ENCODE results near the gene RIC3. TPM values are rescaled to one million over a fixed set of nuclear protein-coding genes. Genes with fewer than 3 reads are reported as not detected.
A peak's percentile ranks its signal among the peaks of the same experiment; 100 is the strongest.

Gene RIC3
- total and polyA plus RNA-seq, 2 of the 8 experiments (the other 6 are each of a cell fraction or from before 2014, with no cell fraction given) = 6.4 to 15.5 TPM

DNA sequence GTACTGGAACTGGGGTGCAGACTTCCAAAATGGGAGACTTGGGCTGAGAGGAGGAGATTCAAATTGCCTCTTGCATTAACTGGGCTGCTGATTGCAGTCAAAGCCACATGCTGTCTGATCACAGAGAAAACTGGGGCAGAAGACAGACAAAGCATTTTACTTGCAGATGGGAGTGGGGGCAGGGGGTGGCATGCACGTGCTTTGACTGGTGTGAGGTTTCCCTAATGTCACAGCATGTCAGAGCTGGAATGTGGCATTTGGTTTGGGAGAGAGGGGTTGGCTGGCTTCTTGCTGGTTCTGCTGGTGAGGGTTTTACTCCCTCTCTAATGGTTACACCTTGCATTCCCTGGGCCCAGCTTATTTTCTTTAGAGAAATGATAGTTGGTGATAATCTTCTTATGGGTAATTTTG lies 84.9 kb downstream of the RIC3 start:
- Histone ChIP-seq H3K23me2 (ENCODE audit: low read depth, low read length) (peaks cover 10% of the 10 kb centered on the region; the same call in 1 of the 2 replicates), H3K27me3 (replicated peaks in 1 of 4; ENCODE audit: control insufficient read depth in 3 of 4, extremely low read depth in 1 of 4, insufficient read depth in 3 of 4, low read length in 3 of 4) (peaks cover 0 to 18% (median 13%) of the 10 kb centered on the region in 4 experiments; a peak in 5 of 7 replicates), H3K56ac (replicated peaks; ENCODE audit: insufficient read length, low read depth, low read length) (no peak overlapping the region), H3K4ac (replicated peaks; ENCODE audit: insufficient read length, low read depth, low read length) (peak overlapping the region; percentile 19), H3K9me3 (ENCODE audit: insufficient read depth in 2 of 2, low read depth in 1 of 2, low read length in 1 of 2) (no peaks in the 10 kb centered on the region), H3K27ac (ENCODE audit: low read depth, low read length) (no peak overlapping the region), H2AK5ac (ENCODE audit: low read depth, low read length) (no peak overlapping the region), H3K4me2 (ENCODE audit: insufficient read depth in 1 of 2, low read depth in 2 of 2, low read length in 2 of 2) (peak overlapping the region; percentile 43 to 83; a peak in 3 of 4 replicates), H4K8ac (ENCODE audit: extremely low read depth, insufficient read depth, low read length) (no peak overlapping the region), H2BK20ac (ENCODE audit: low read length) (no peak overlapping the region), H4K20me1 (replicated peaks in 1 of 2; ENCODE audit: control insufficient read depth in 1 of 2, insufficient read depth in 2 of 2, low read length in 2 of 2) (peaks cover 4 to 37% of the 10 kb centered on the region in 2 experiments), H3K9ac (replicated peaks in 1 of 4; ENCODE audit: extremely low read depth in 1 of 4, low read depth in 3 of 4, low read length in 3 of 4) (no peak overlapping the region; a peak in 2 of 7 replicates), H3K23ac (ENCODE audit: insufficient read length) (no peak overlapping the region), H3K4me1 (replicated peaks in 1 of 4; ENCODE audit: control insufficient read depth in 3 of 4, insufficient read depth in 4 of 4, low read length in 3 of 4) (peaks cover 14 to 56% (median 33%) of the 10 kb centered on the region in 4 experiments), H2BK15ac (ENCODE audit: low read length) (no peak overlapping the region), H3K14ac (ENCODE audit: insufficient read length) (no peak overlapping the region), H3K79me2 (ENCODE audit: control insufficient read depth in 1 of 2, insufficient read depth in 2 of 2, low read length in 2 of 2) (peaks cover 0 to 27% of the 10 kb centered on the region in 2 experiments; a peak in 2 of 4 replicates), H2BK12ac (ENCODE audit: low read depth, low read length) (no peak overlapping the region), H4K91ac (replicated peaks; ENCODE audit: insufficient read length, low read length) (no peak overlapping the region), H2BK5ac (ENCODE audit: low read depth, low read length) (peak overlapping the region; percentile 66; the same call in 1 of the 2 replicates), H2BK120ac (replicated peaks; ENCODE audit: low read depth, low read length) (no peak overlapping the region), H3K4me3 (ENCODE audit: extremely low read depth in 1 of 4, insufficient read depth in 2 of 4, low read depth in 3 of 4, low read length in 4 of 4) (no peak overlapping the region), H4K5ac (ENCODE audit: insufficient read length, low read depth, low read length) (no peak overlapping the region), H3K36me3 (ENCODE audit: control insufficient read depth in 2 of 4, insufficient read depth in 4 of 4, low read length in 3 of 4) (no peaks in the 10 kb centered on the region), H3K79me1 (ENCODE audit: low read depth, low read length) (peaks cover 26% of the 10 kb centered on the region), H2AFZ (ENCODE audit: low read length) (no peak overlapping the region), H3K18ac (ENCODE audit: extremely low read depth, low read length) (0 out of 2 replicates have a peak overlapping the region, but pooled peaks have one; percentile 51)
- peak; percentile 28 for FAIRE-seq
- ChIA-PET CTCF (ENCODE audit: partially characterized antibody) (interaction anchor here (0.9 to 30.2 kb wide), 6 partner anchors 8 to 77 kb away, joined by 4 to 1283 read pairs (median 11); no protein-coding TSS in a partner anchor), POLR2A (ENCODE audit: partially characterized antibody) (interaction anchor here (1.0 to 3.0 kb wide), 2 partner anchors 10 to 56 kb away, joined by 3 to 9 read pairs; no protein-coding TSS in a partner anchor)
- TF ChIP-seq, protein P1, sequence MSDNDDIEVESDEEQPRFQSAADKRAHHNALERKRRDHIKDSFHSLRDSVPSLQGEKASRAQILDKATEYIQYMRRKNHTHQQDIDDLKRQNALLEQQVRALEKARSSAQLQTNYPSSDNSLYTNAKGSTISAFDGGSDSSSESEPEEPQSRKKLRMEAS (IDR thresholded peaks at IDR 0.05) = peak; percentile 96
- no peak for TF ChIP-seq MAFK (IDR thresholded peaks at IDR 0.05; ENCODE audit: low read depth, low read length)
- peak; percentile 90 to 92; a peak in 3 of 4 replicates for TF ChIP-seq SIN3A (conservative IDR thresholded peaks at IDR 0.05 in 1 of 2, IDR thresholded peaks at IDR 0.05 in 1 of 2; ENCODE audit: low read depth in 1 of 2, low read length in 2 of 2)
- TF ChIP-seq, protein P2, sequence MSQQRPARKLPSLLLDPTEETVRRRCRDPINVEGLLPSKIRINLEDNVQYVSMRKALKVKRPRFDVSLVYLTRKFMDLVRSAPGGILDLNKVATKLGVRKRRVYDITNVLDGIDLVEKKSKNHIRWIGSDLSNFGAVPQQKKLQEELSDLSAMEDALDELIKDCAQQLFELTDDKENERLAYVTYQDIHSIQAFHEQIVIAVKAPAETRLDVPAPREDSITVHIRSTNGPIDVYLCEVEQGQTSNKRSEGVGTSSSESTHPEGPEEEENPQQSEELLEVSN (IDR thresholded peaks at IDR 0.05) = peak; percentile 66
- TF ChIP-seq TEAD4 (IDR thresholded peaks at IDR 0.05; ENCODE audit: low read depth, low read length) = peak; percentile 83
- no peak for DNase-seq (ENCODE audit: low read depth in 1 of 2, low spot score in 2 of 2)
- WGBS, 2 experiments (ENCODE audit: extremely low coverage in 1 of 2, insufficient coverage in 1 of 2, insufficient read length in 1 of 2, insufficient replicate concordance in 2 of 2, low coverage in 1 of 2, low lambda C conversion rate in 2 of 2, missing lambda C conversion rate in 1 of 2) = 0% methylated on average over 1 of the region's 1 CpG; no CpG with 5 or more reads in 1 of the 2 experiments
